ENCODE measurements around the gene PLCD3.

Gene PLCD3

GRCh38 chr17:45090711-45091110 lies 41.6 kb downstream of the PLCD3 start:
- Mint-ChIP-seq H3K4me3 (no peak overlapping the region), H3K27ac (no peak overlapping the region), H3K27me3 (ENCODE audit: low read depth) (no peaks in the 10 kb centered on the region), H3K9me3 (no peaks in the 10 kb centered on the region), H3K4me1 (no peaks in the 10 kb centered on the region), H3K36me3 (ENCODE audit: low read depth) (peaks cover 62% of the 10 kb centered on the region)
- no peak for TF ChIP-seq CTCF (IDR thresholded peaks at IDR 0.05; ENCODE audit: unreplicated experiment in 3 of 3)

GRCh38 chr17:45088741-45089140 lies 43.6 kb downstream of the PLCD3 start:
- no peak for TF ChIP-seq CTCF (IDR thresholded peaks at IDR 0.05; ENCODE audit: unreplicated experiment in 3 of 3)
- H3K4me1 Mint-ChIP-seq: no peaks in the 10 kb centered on the region
- H3K4me3 Mint-ChIP-seq: no peak overlapping the region
- no peaks in the 10 kb centered on the region for H3K27me3 Mint-ChIP-seq (ENCODE audit: low read depth)
- no peaks in the 10 kb centered on the region for H3K9me3 Mint-ChIP-seq
- H3K27ac Mint-ChIP-seq: no peak overlapping the region
- peaks cover 60% of the 10 kb centered on the region for H3K36me3 Mint-ChIP-seq (ENCODE audit: low read depth)

DNA sequence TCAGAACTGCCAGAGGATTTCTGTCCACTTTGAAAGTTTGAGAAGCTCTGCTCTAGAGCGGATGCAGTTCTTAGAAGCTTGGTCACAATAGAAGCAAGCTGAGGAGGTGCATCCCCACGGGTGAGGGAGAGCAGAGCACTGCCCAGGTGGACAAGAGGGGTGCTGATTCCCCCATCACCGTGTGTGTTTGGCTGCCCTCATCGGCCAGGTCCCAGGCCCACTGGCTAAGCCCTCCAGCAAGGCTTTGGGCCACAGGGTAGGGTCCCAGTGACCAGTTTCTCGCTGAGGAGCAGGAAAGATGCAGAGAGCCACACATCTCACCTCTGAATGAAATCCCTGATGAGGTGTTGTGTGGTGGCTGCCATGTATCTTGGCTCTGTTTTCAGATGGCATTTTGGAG lies 44.3 kb downstream of the PLCD3 start:
- no peaks in the 10 kb centered on the region for H3K9me3 Mint-ChIP-seq
- TF ChIP-seq CTCF (IDR thresholded peaks at IDR 0.05; ENCODE audit: unreplicated experiment in 3 of 3): no peak
- H3K27me3 Mint-ChIP-seq (ENCODE audit: low read depth): no peaks in the 10 kb centered on the region
- peaks cover 59% of the 10 kb centered on the region for H3K36me3 Mint-ChIP-seq (ENCODE audit: low read depth)
- no peaks in the 10 kb centered on the region for H3K4me1 Mint-ChIP-seq
- H3K4me3 Mint-ChIP-seq: no peak overlapping the region
- H3K27ac Mint-ChIP-seq: no peak overlapping the region

DNA sequence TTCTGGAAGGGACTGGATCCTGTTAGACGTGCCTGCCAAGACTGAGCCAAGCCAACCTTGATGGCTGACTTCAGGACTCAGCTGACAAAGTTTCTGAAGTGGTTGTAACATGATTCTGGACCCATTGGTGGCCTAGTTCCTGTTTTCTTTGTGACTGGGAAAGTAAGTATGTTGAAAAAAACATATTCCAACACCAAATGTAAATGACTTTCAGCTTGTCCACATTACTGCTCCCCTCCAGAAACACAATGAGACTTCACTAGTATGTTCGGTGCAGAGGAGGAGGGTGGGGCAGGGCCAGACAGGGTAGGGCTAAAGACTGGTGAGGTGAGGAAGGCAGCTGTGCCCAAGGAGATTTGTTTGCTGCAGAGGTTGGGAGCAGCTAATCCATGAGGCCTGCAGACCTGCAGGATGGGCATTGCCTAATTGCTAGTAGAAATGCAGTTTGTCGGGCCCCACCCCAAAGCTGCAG lies 44.8 kb downstream of the PLCD3 start:
- Mint-ChIP-seq H3K9me3 (no peaks in the 10 kb centered on the region), H3K4me3 (no peak overlapping the region), H3K27me3 (ENCODE audit: low read depth) (no peaks in the 10 kb centered on the region), H3K4me1 (no peaks in the 10 kb centered on the region), H3K36me3 (ENCODE audit: low read depth) (peaks cover 56% of the 10 kb centered on the region), H3K27ac (no peak overlapping the region)
- no peak for TF ChIP-seq CTCF (IDR thresholded peaks at IDR 0.05; ENCODE audit: unreplicated experiment in 3 of 3)

- H3K27ac Mint-ChIP-seq: no peak overlapping the region
- no peaks in the 10 kb centered on the region for H3K9me3 Mint-ChIP-seq
Measured at GRCh38 chr17:45086865-45087503, 45.3 kb downstream of the PLCD3 start.

More at GRCh38 chr17:45086865-45087503, 45.3 kb downstream of the PLCD3 start:
- no peaks in the 10 kb centered on the region for H3K4me1 Mint-ChIP-seq
- no peaks in the 10 kb centered on the region for H3K27me3 Mint-ChIP-seq (ENCODE audit: low read depth)
- no peak for TF ChIP-seq CTCF (IDR thresholded peaks at IDR 0.05; ENCODE audit: unreplicated experiment in 3 of 3)
- no peak overlapping the region for H3K4me3 Mint-ChIP-seq
- peaks cover 52% of the 10 kb centered on the region for H3K36me3 Mint-ChIP-seq (ENCODE audit: low read depth)

Measured in nephron (organoid).